Activated naive CD4-positive, alpha-beta T cell treated with anti-CD3 and anti-CD28 coated beads for 36 hours (primary cell): Measurements from ENCODE around the gene MYH15. TPM values are rescaled to one million over a fixed set of nuclear protein-coding genes. Genes with fewer than 3 reads are reported as not detected.

Experiments used
- CTCF ChIA-PET: fragments of 350-600 bp; sonication (Branson Sonifier 250); formaldehyde crosslinking; loops from one replicate; lab custom pipeline; 2021; ENCODE audit warnings: antibody characterized with exemption; lab: Charles Lee
- DNase-seq: peaks from one replicate; pipeline ENCODE4 v3.0.0-alpha.2; 2020
- H3K27ac Mint-ChIP-seq: one replicate; pipeline ENCODE4 v1.8.0; 2021; ENCODE audit warnings: mild to moderate bottlenecking, mixed read lengths
- H3K27me3 Mint-ChIP-seq: one replicate; pipeline ENCODE4 v1.8.0; 2021; ENCODE audit warnings: low read depth, mixed read lengths
- H3K36me3 Mint-ChIP-seq: one replicate; pipeline ENCODE4 v1.8.0; 2021; ENCODE audit warnings: low read depth, mixed read lengths
- H3K4me1 Mint-ChIP-seq: one replicate; pipeline ENCODE4 v1.8.0; 2021; ENCODE audit warnings: low read depth, mixed read lengths
- H3K4me3 Mint-ChIP-seq: one replicate; pipeline ENCODE4 v1.8.0; 2021; ENCODE audit warnings: mild to moderate bottlenecking, moderate library complexity, mixed read lengths
- H3K9me3 Mint-ChIP-seq: one replicate; pipeline ENCODE4 v1.8.0; 2021; ENCODE audit warnings: mixed read lengths
- intact Hi-C: fragments of 100-400 bp; cut with micrococcal nuclease; formaldehyde crosslinking; loops from one replicate; pipeline ENCODE4 v1.15.1; 2023
- total RNA-seq, 2 experiments: library from RNA; stranded (reverse); gene quantifications; one replicate each; pipeline ENCODE4 v1.2.3, GENCODE V29; 2021

The MYH15 gene
- under 1 TPM in 1 of 2 experiments, not detected in 1; 0.07 TPM for total RNA-seq

DNA sequence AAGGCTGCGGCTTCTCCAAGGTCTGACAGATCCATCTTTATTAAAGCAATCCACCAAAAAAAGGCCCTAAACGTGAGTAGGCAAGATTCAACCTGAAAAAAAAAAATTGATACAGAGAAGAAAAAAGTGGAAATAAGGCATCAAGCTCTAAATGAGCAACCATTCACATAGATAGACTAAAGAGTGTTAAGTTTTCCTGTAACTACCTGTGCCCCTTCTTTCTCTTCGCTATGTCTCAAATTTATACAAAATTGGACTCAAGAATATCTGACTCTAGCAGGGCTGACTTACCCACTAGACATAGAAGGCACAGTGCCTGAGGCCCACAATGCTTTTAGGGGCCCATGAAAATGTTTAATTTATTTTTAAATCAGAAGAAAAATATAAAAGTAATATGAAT, at the start of gene MYH15:
TSS of gene MYH15 (minus strand) at position 101 of the 400 bp plus-strand sequence. CDS start at position 35, 66 bp downstream.
- Mint-ChIP-seq H3K36me3 (no peaks in the 10 kb centered on the region), H3K4me3 (no peak within 1 kb of the TSS), H3K27me3 (no peaks in the 10 kb centered on the region), H3K27ac (no peak within 1 kb of the TSS), H3K4me1 (no peaks in the 10 kb centered on the region), H3K9me3 (no peaks in the 10 kb centered on the region)
- CTCF ChIA-PET: no interaction called here
- DNase-seq: no peak
- intact Hi-C loops: no loop called here

DNA sequence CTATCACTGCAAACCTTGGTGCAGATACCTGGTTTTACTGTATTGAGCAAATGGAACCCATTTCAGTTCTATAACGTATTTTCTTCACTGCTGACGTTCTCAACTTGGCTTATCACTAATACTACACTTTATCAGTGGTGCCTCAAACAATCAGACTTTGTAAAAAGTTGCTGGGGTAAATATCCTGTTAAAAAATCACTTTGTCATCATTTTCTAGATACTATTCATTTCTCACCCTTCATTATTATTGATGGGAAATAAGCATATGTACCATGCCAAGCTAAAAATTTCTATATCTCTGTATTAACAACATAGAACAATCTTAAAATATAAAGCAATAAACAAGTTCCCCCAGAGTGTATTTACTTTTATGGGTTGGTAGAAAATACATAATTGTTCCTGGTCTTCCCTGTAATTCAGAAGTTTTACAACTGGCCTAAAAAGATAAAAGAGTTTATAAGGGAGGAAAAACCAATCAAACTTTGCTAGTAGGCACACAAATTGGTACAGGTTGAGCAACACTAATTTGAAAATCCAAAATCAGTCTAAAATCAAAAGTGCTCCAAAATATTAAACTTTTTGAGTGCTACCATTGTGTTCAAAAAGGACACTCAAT, 45.7 kb upstream of the MYH15 start:
- H3K9me3 Mint-ChIP-seq: no peaks in the 10 kb centered on the region
- intact Hi-C loops: loop anchor here (2.0 to 10.0 kb wide), 2 partner anchors 33 to 871 kb away; partner anchors contain the start of genes CIP2A and DZIP3

DNA sequence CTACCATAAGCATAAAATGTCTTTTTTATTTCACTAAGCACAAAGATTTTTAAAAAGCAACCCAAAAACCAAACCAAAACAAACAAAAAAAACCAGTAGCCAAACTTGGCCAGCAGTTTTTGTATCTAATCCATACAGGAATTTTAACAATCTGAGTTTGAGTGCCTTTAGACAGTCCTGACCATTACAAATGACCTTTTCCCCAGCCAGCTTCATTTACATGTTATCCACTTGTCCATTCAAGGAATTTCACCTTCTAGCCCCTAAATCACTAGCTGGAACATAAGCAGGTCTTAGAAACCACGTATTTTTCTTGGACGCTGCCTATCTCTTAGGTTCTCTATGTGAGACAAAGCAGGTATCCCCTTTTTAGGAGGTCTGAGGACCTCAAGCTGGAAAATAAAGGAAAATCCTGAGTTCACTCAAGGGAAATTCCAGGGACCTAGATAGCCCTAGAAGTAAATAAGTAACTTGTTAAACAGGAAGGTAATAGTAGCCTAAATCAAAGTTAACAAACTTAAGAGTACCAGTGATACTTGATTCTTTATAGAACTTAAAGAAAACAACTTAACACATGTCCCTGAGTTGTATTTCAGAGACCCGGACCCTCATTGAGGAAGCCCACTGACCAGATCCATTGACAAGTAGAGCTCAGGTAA, 44.6 kb upstream of the MYH15 start:
- Mint-ChIP-seq H3K27ac (no peak overlapping the region), H3K4me3 (no peak overlapping the region), H3K27me3 (no peaks in the 10 kb centered on the region), H3K4me1 (peaks cover 2% of the 10 kb centered on the region), H3K9me3 (no peaks in the 10 kb centered on the region), H3K36me3 (peaks cover 36% of the 10 kb centered on the region)
- DNase-seq: no peak
- CTCF ChIA-PET: interaction anchor here (0.6 to 3.7 kb wide), 3 partner anchors 11 to 16 kb away, joined by 4 to 15 read pairs (median 5); no protein-coding TSS in a partner anchor
- intact Hi-C loops: loop anchor here (2.0 to 10.0 kb wide), 3 partner anchors 34 to 870 kb away; partner anchors contain the start of genes CIP2A and DZIP3

More for the DNA sequence above, 45.7 kb upstream of the MYH15 start:
- Mint-ChIP-seq H3K27me3 (no peaks in the 10 kb centered on the region), H3K27ac (no peak overlapping the region), H3K4me1 (peaks cover 2% of the 10 kb centered on the region), H3K36me3 (peaks cover 41% of the 10 kb centered on the region), H3K4me3 (no peak overlapping the region)
- DNase-seq: no peak
- CTCF ChIA-PET: no interaction called here

DNA sequence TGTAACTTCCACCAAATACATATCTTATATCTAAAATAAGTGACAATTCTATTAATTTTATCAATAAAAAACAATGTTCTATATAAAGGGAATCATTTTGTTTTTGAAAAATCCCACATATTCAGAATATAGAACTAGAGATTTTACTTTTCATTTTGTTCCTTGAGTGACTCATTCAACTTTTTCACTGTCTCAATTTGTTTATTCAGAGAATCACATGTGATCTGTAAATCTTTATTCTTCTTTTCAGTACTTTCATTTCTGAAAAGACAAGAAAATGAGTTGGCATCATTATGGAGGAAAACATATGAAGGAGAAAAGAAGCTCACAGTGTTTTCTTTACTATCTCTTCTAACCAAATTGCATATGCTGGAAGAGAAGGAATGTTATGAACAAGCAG, 43.8 kb upstream of the MYH15 start:
- intact Hi-C loops: loop anchor here (2.0 to 10.0 kb wide), 3 partner anchors 35 to 869 kb away; partner anchors contain the start of genes CIP2A and DZIP3
- Mint-ChIP-seq H3K27ac (no peak overlapping the region), H3K36me3 (peaks cover 34% of the 10 kb centered on the region), H3K4me3 (no peak overlapping the region), H3K9me3 (no peaks in the 10 kb centered on the region), H3K27me3 (no peaks in the 10 kb centered on the region), H3K4me1 (peaks cover 2% of the 10 kb centered on the region)
- DNase-seq: no peak
- CTCF ChIA-PET: interaction anchor here (0.7 to 3.7 kb wide), 4 partner anchors 10 to 887 kb away, joined by 3 to 15 read pairs (median 6); no protein-coding TSS in a partner anchor

DNA sequence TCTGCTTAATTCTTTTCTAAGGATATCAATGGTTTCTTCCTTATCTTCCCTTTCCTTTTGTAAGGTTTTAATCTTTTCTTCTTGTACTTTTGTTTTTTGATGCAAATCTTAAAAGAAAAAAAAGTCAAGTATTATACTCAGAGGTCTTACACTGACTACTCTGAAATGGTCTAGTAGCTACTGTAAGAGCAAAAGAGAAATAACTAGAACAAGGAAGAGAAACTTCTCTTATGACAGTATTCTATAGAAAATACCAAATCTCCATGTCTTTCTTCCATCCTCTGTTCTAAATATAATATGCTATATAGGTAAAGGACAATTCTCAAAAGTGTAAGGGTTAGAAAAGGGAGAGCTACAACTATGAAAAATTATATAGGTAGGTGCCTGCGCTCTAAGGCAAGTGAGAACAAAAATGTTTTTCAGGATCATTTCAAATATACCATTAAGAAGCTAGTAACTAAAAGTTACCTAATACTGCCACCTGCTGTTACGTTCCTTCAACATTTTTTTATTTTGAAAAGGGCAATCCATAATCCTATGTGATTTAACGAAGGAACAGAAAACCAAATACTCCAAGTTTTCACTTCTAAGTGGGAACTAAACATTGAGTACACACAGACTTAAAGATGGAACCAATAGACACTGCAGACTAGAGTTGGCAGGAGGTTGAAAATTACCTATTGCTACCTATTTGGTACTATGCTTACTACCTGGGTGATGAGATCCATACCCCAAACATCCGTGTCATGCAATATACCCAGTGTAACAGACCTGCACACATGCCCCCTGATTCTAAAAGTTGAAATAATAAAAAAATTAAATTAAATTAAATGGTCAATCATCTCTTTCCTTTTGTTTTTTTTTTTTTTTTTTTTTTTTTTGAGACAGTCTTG, 42.1 kb upstream of the MYH15 start:
- intact Hi-C loops: loop anchor here (1.0 to 10.0 kb wide), 3 partner anchors 63 to 868 kb away; no protein-coding TSS in a partner anchor
- H3K9me3 Mint-ChIP-seq: no peaks in the 10 kb centered on the region
- H3K4me3 Mint-ChIP-seq: no peak overlapping the region
- no peak for DNase-seq
- CTCF ChIA-PET: interaction anchor here (0.6 to 3.7 kb wide), 16 partner anchors 8 to 400 kb away, joined by 3 to 15 read pairs (median 4); partner anchors contain the start of genes CIP2A and DZIP3
- no peaks in the 10 kb centered on the region for H3K27me3 Mint-ChIP-seq
- H3K36me3 Mint-ChIP-seq: peaks cover 26% of the 10 kb centered on the region
- H3K27ac Mint-ChIP-seq: no peak overlapping the region
- H3K4me1 Mint-ChIP-seq: peaks cover 2% of the 10 kb centered on the region

DNA sequence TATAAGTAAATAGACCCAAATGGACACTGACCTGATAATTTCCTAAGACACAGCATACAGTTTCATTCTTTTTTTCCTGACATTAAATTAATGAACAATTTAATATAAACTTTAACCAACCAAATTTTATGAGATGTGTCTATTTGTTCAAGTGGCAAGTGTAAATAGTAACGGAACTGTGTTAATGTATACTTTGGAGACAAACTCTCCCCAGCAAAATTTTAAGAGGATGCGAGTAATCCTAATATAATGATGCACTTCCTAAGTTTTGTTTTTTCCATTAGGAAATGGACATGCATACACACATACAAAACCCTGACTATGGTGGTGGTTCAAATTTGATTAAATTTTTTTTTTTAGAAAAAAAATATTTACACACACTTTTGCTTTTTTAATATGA, 38.5 kb upstream of the MYH15 start:
- CTCF ChIA-PET: no interaction called here
- Mint-ChIP-seq H3K27ac (peak overlapping the region; percentile 51), H3K27me3 (no peaks in the 10 kb centered on the region), H3K9me3 (no peaks in the 10 kb centered on the region), H3K4me1 (peaks cover 9% of the 10 kb centered on the region), H3K4me3 (no peak overlapping the region), H3K36me3 (peaks cover 33% of the 10 kb centered on the region)
- DNase-seq: no peak
- intact Hi-C loops: no loop called here

DNA sequence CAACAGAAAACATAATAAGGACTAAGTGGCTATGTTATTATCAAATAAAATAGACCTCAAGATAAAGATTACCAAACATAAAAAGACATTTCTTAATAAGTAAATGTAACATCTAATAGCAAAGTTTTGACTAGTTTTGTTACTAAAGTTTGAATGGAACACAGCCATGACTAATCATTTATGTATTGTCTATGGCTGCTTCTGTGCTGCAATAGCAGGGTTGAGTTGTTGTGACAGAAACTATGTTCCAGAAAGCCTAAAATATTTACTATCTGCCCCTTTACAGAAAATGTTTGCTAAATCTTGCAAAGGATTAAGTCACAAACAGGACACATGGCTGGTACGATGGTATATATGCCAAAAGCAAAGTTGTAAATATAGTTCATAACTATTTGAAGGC, 37.9 kb upstream of the MYH15 start:
- Mint-ChIP-seq H3K9me3 (no peaks in the 10 kb centered on the region), H3K27ac (no peak overlapping the region), H3K27me3 (no peaks in the 10 kb centered on the region), H3K4me3 (no peak overlapping the region), H3K4me1 (peaks cover 9% of the 10 kb centered on the region), H3K36me3 (peaks cover 38% of the 10 kb centered on the region)
- DNase-seq: no peak
- intact Hi-C loops: no loop called here
- CTCF ChIA-PET: no interaction called here

DNA sequence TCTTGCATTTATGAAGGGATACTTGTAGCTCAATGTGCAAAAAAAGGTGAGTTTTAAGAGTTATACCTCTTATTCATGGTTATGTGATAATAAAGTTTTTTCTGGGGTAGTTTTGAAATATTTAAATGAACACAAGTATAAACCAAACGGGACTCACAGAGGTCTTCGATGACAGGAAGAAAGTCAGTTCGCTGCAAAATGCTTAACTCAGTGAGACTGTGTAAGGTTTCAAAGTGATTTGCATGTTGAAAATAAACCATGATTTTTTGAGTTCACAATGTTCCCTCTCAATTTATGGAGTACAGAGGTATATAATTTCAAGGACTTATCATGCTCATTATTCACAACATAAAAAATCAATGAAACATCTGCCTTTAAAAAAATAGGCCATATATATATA, 36.3 kb upstream of the MYH15 start:
- Mint-ChIP-seq H3K27me3 (no peaks in the 10 kb centered on the region), H3K27ac (no peak overlapping the region), H3K9me3 (no peaks in the 10 kb centered on the region), H3K36me3 (peaks cover 38% of the 10 kb centered on the region), H3K4me3 (no peak overlapping the region), H3K4me1 (peaks cover 9% of the 10 kb centered on the region)
- intact Hi-C loops: no loop called here
- no peak for DNase-seq
- CTCF ChIA-PET: no interaction called here

DNA sequence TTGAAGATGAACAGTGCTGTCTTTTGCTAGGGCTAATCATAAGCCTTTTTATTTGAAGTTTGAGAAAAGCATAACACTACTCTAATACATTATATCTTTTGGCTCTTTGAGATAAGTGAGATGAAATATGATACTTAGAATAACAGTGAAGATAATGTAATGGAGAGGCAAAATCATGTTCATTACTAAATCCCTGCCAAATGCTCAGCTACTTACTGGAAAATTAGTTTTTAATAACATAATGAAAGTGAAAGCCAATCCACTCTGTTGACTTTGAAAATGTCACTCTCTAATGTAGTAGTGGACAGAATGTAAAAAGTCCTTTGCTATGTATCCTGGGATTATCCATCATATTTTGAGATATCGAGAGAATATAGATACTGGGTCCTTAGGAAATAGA, 35.9 kb upstream of the MYH15 start:
- no peak overlapping the region for H3K27ac Mint-ChIP-seq

DNA sequence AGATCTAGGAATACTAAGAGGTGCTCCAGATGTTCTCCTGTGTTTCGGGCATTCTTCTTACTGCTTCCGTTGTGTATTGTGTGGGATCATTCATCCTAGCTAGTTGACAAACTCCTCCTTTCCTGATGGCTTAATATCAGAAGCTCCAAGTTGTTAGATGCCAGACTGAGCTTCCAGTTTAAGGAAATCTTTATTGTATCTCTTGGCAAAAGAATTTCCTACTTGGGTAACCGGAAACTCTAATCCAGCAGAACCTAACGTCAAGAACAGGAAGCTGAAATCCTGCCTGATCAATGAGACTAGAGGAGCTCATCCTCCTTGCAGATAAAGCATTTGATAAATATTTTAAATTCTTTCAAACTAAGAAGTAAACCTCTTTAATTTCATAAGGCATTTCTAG, 27.7 kb upstream of the MYH15 start:
- peaks cover 7% of the 10 kb centered on the region for H3K36me3 Mint-ChIP-seq
- H3K9me3 Mint-ChIP-seq: no peaks in the 10 kb centered on the region
- intact Hi-C loops: no loop called here
- peaks cover 1% of the 10 kb centered on the region for H3K27me3 Mint-ChIP-seq
- H3K4me3 Mint-ChIP-seq: no peak overlapping the region
- DNase-seq: no peak
- no peak overlapping the region for H3K27ac Mint-ChIP-seq
- CTCF ChIA-PET: interaction anchor here (0.6 to 1.1 kb wide), 2 partner anchors 14 to 54 kb away, joined by 4 read pairs; no protein-coding TSS in a partner anchor
- no peaks in the 10 kb centered on the region for H3K4me1 Mint-ChIP-seq

More for the DNA sequence above, 35.9 kb upstream of the MYH15 start:
- no peak overlapping the region for H3K4me3 Mint-ChIP-seq
- H3K27me3 Mint-ChIP-seq: no peaks in the 10 kb centered on the region
- H3K36me3 Mint-ChIP-seq: peaks cover 36% of the 10 kb centered on the region
- no peaks in the 10 kb centered on the region for H3K9me3 Mint-ChIP-seq
- intact Hi-C loops: no loop called here
- peaks cover 9% of the 10 kb centered on the region for H3K4me1 Mint-ChIP-seq
- CTCF ChIA-PET: no interaction called here
- no peak for DNase-seq

DNA sequence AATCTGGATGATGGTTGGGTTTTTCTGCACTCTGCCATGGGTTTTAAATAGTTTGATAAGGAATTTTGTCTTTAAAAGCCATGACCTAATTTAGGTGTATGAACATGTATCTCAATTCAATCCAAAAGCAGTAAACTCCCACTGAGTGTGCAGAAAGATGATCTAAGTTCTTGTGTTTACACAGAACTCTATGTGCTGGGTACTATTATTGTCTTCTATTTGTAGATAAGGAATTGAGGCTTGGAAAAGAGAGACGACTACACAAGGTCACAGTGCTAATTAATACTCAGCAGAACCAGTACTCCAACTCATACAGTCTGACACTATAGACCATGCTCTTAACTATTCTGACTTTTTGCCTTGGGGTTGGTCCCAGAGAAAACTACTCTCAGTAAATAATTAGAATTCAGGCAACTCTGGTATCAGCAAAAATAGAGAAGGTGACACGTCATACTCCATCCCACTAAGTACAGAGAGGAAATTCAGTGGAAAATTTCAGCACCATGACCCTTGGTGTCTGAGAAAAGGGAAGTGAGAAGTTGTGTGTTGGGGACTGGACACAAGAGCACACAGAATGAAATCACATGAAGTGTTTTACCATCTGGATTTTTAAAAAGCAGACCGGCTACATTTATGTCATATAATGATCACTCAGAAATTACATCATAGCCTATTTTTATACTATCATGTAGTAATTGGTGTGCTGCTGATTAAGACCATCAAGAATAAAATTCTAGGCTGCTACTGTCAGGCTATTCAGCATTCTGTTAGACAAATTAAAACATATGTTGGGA, 18.3 kb upstream of the MYH15 start:
- CTCF ChIA-PET: no interaction called here
- Mint-ChIP-seq H3K4me3 (no peak overlapping the region), H3K4me1 (no peaks in the 10 kb centered on the region), H3K27ac (no peak overlapping the region), H3K36me3 (no peaks in the 10 kb centered on the region), H3K9me3 (no peaks in the 10 kb centered on the region), H3K27me3 (peaks cover 16% of the 10 kb centered on the region)
- intact Hi-C loops: no loop called here
- DNase-seq: no peak
